Heart left ventricle (tissue), 16 donors: ENCODE measurements around the gene COMMD3. TPM values are rescaled to one million over a fixed set of nuclear protein-coding genes. Genes with fewer than 3 reads are reported as not detected.

Source experiments
- ATAC-seq, 4 donors: fragments of 200-7000 bp; cut with Tn5 transposase; one replicate each; pipeline ENCODE4 v1.9.1; 2020 to 2022; ENCODE audit warnings: moderate library complexity in 4 of 4, mild to moderate bottlenecking in 3 of 4, moderate number of reproducible peaks in 1 of 4
- DNase-seq, 5 donors: peaks; one replicate each; pipeline ENCODE4 v3.0.0-alpha.2; 2020
- H3K27ac ChIP-seq, 12 donors: fragments of 200-600 bp; sonication (generic) in 4 of 12; one replicate each; pipeline versions ENCODE4 v1.5.0 to v1.8.0; 2016 to 2022; ENCODE audit warnings: mild to moderate bottlenecking in 2 of 12
- H3K27me3 ChIP-seq, 9 donors: fragments of 200-600 bp; sonication (generic) in 2 of 9; one replicate each; pipeline versions ENCODE4 v1.5.1 to v1.8.0; 2016 to 2022; ENCODE audit warnings: mild to moderate bottlenecking in 3 of 9
- H3K36me3 ChIP-seq, 9 donors: fragments of 200-600 bp; sonication (generic) in 2 of 9; one replicate each; pipeline versions ENCODE4 v1.5.0 to v1.8.0; 2018 to 2022; ENCODE audit warnings: mild to moderate bottlenecking in 2 of 9
- H3K4me1 ChIP-seq, 12 donors: fragments of 200-600 bp; sonication (generic) in 4 of 12; one replicate each; pipeline versions ENCODE4 v1.5.0 to v1.8.0; 2016 to 2022; ENCODE audit warnings: mild to moderate bottlenecking in 3 of 12
- H3K4me3 ChIP-seq, 12 donors: fragments of 200-600 bp; sonication (generic) in 4 of 12; one replicate each; pipeline versions ENCODE4 v1.5.0 to v1.8.0; 2017 to 2022; ENCODE audit warnings: mild to moderate bottlenecking in 9 of 12, moderate library complexity in 4 of 12
- H3K9me3 ChIP-seq, 12 donors: fragments of 200-600 bp; sonication (generic) in 4 of 12; one replicate each; pipeline versions ENCODE4 v1.5.0 to v1.8.0; 2016 to 2022; ENCODE audit warnings: mild to moderate bottlenecking in 1 of 12
- POLR2A ChIP-seq, 2 donors: fragments of 450-650 bp; IDR thresholded peaks; one replicate each; pipeline ENCODE4 v1.6.1; 2017; ENCODE audit warnings: antibody characterized with exemption in 2 of 2, mild to moderate bottlenecking in 2 of 2, moderate library complexity in 2 of 2
- WGBS, 4 donors: extraction: QIAGEN DNeasy Blood & Tissue Kit in 2 of 4; methylation state at CpG; one replicate each; pipeline versions ENCODE4 v1.1.5 to v1.1.7; 2013 to 2018; 5-methylcytosine and 5-hydroxymethylcytosine counted together
- intact Hi-C, 10 donors: fragments of 100-400 bp; cut with DNase I; formaldehyde crosslinking; loops; one replicate each; pipeline versions ENCODE4 v1.11.1 to v1.14.2; 2022
- polyA plus RNA-seq, 2 donors: library from polyadenylated mRNA; stranded (reverse); fragments of 200-250 nt; gene quantifications; one replicate each; pipeline ENCODE4 v1.2.3, GENCODE V29; 2013
- total RNA-seq, 9 donors: library from RNA; depleted of rRNA in 2 of 9; stranded (reverse); fragments of >200 nt in 2 of 9; fragmentation: NEBNext Ultra II Directional in 3 of 9; extraction: Animal tissue kit (Norgen Biotek cat#: 25700) in 3 of 9; gene quantifications; one replicate each; pipeline versions ENCODE4 v1.1.0 to v1.2.4, GENCODE V29; 2016 to 2023
- TF ChIP-seq, protein P1 (sequence below), 12 donors: fragments of 200-600 bp; sonication (generic) in 4 of 12; IDR thresholded peaks; one replicate each; pipeline versions ENCODE4 v1.5.0 to v1.8.0; 2018 to 2022; ENCODE audit warnings: antibody characterized with exemption in 12 of 12, mild to moderate bottlenecking in 5 of 12
- donor health status: ischemic (EF 13 %, LVEDD 7.1; RV severe dilation, severe dysfunction).
- donor health status: healthy with polysubstance abuse.
- donor health status: DM: no; HTN: yes; CAD: no.
- donor health status: DM: no; HTN: no; CAD: no.
- donor health status: ischemic (EF 25% LVEDD 6.9; RV normal size, moderate dysfunction).
- donor health status: ischemic (EF 25% LVEDD 5.7; RV mildly dilated, moderate dysfunction).
- donor health status: healthy.
- donor health status: DM: yes; HTN: yes; CAD: no.
- donor health status: ischemic (EF 35%, LVEDD 5.7; RV mildly dilated, moderate dysfunction).
- donor health status: nonischemic (EF 11% LVEDD 7.7; RV severe dilation, severe dysfunction).
- donor health status: DM: yes; HTN: yes; CAD: no.
- donor health status: PGD.
- donor health status: ischemic (EF 29% LVEDD 5.4; RV normal size, mild dysfunction).
- donor health status: nonischemic (EF 23%, LVEDD 6.1; RV moderate dilation, normal function).

Gene COMMD3
- total and polyA plus RNA-seq, 11 donors: 44.4 to 88.5 (median 74.1) TPM

DNA sequence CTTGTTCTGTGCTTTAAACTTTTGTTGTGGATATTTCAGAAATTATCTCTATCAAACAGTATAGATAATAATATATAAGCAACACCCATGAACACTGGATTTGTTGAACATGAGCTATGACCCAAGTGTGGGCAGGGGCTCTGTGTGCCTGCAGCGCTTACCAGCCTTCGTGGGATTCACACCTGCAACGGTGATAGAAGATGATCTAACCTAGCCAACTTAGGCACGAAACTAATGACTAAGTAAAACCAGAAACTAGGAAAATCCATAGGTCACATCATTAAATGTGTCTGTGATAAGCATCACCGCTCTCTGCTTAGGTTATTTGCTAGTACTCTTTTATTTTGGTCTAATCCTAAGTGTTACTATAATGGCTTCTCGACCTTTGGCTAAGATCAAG is 47.1 kb downstream of the COMMD3 start:
- Histone ChIP-seq H3K4me1 (no peaks in the 10 kb centered on the region), H3K27ac (no peak overlapping the region), H3K27me3 (peaks cover 0 to 21% (median 0%) of the 10 kb centered on the region in 9 donors), H3K9me3 (no peaks in the 10 kb centered on the region), H3K4me3 (no peak overlapping the region), H3K36me3 (no peaks in the 10 kb centered on the region)
- ATAC-seq (no peak), DNase-seq (no peak)
- 92 to 98% (median 94%) methylated on average over 6 of the region's 6 CpGs for WGBS, 4 donors
- intact Hi-C loops: no loop called here
- TF ChIP-seq POLR2A (IDR thresholded peaks at IDR 0.05): no peak
- TF ChIP-seq, protein P1, sequence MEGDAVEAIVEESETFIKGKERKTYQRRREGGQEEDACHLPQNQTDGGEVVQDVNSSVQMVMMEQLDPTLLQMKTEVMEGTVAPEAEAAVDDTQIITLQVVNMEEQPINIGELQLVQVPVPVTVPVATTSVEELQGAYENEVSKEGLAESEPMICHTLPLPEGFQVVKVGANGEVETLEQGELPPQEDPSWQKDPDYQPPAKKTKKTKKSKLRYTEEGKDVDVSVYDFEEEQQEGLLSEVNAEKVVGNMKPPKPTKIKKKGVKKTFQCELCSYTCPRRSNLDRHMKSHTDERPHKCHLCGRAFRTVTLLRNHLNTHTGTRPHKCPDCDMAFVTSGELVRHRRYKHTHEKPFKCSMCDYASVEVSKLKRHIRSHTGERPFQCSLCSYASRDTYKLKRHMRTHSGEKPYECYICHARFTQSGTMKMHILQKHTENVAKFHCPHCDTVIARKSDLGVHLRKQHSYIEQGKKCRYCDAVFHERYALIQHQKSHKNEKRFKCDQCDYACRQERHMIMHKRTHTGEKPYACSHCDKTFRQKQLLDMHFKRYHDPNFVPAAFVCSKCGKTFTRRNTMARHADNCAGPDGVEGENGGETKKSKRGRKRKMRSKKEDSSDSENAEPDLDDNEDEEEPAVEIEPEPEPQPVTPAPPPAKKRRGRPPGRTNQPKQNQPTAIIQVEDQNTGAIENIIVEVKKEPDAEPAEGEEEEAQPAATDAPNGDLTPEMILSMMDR (IDR thresholded peaks at IDR 0.05): no peak

DNA sequence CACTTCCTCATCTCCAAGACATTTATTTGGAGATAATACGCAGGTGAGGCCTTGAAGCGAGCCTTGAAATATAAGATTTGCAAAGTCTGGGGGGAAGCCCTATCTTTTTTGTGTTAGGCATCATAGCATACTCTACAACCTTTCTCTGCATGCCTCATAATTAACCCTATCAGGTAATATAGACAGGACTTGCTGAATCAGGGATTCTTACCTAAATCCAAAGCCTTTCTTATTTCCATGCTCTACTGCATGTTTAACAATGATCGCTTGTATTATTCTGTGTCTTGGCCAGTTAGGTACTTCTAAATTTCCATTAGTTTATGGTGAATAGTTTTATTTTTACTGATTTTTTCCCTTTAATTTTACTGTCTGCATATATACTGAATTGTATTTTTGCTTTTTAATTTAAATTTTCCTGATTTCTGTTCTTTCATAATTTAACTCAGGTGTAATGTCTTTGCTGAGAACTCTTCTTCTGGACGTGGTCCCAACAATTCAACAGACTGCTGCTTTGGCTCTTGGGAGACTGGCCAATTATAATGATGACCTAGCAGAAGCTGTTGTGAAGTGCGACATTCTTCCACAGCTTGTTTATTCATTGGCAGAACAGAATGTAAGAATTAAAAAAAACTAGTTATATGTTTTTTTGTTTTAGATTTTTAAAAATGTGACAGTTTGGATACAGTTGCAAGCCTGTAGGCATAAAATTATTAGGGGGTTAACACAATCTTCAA is 48.4 kb downstream of the COMMD3 start:
- intact Hi-C loops: no loop called here
- Histone ChIP-seq H3K4me1 (no peaks in the 10 kb centered on the region), H3K9me3 (no peaks in the 10 kb centered on the region), H3K36me3 (no peaks in the 10 kb centered on the region), H3K4me3 (no peak overlapping the region), H3K27me3 (peaks cover 0 to 21% (median 0%) of the 10 kb centered on the region in 9 donors), H3K27ac (no peak overlapping the region)
- no peak for ATAC-seq
- DNase-seq: no peak
- WGBS, 4 donors: 86 to 92% (median 90%) methylated on average over 5 of the region's 5 CpGs
- TF ChIP-seq, protein P1 (IDR thresholded peaks at IDR 0.05): no peak
- no peak for TF ChIP-seq POLR2A (IDR thresholded peaks at IDR 0.05)

DNA sequence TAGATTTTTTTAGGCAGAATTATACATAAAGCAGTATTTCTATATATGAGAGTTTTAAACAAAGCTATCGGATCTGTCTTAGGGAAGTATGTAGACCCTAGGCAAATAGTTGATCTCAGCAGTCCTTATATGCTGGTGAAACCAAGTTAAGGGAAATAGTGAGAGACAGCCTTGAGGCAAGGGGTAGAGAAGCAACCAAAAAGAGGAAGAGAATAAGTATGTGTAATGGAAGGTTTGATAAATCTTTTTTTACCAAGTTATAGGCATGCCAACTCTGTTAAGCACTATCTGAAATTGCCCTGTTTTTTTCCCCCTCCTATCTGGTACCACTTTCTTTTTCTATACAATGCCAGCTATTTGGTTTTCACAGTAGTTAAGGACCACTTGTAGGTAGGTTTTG is 49.0 kb downstream of the COMMD3 start:
- peak in 3 of 4 donors; percentile 32 to 56 (median 50) for ATAC-seq
- H3K4me3 ChIP-seq: no peak overlapping the region
- no peak for TF ChIP-seq POLR2A (IDR thresholded peaks at IDR 0.05)
- TF ChIP-seq, protein P1 (IDR thresholded peaks at IDR 0.05): no peak
- peaks cover 0 to 5% (median 0%) of the 10 kb centered on the region in 12 donors for H3K4me1 ChIP-seq
- intact Hi-C loops: no loop called here
- no peaks in the 10 kb centered on the region for H3K9me3 ChIP-seq
- no peak overlapping the region for H3K27ac ChIP-seq
- peaks cover 0 to 21% (median 0%) of the 10 kb centered on the region in 9 donors for H3K27me3 ChIP-seq
- WGBS, 4 donors: 87 to 94% (median 92%) methylated on average over 1 of the region's 1 CpG
- no peaks in the 10 kb centered on the region for H3K36me3 ChIP-seq
- DNase-seq: no peak

DNA sequence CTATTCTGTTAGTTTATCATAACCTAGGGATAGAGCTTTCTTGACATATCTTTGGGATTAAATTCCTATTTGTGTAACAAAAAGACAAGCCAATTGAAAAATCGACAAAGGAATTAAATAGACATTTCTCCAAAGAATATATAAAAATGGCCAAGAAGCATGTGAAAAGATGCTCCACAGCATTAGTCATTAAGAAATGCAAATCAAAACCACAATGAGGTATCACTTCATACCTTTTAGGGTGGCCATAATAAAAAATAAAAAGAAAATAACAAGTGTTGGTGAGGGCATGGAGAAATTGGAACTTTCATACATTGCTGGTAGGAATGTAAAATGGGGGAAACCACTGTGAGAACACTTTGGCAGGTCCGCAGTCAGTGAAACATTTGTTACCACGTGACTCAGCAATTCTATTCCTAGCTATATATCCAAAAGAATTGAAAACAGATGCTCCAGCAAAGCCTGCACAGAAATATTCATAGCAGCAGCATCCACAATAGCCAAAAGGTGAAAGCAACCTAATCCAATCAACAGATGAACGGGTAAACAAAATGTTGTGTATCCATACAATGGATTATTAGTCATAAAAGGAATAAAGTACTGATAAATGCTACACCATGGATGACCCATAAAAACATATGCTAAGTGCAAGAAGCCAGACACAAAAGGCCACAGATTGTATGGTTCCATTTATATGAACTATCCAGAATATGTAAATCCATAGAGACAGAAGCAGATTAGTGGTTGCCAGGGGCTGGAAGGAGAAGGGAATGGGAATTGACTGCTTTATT is 49.7 kb downstream of the COMMD3 start:
- Histone ChIP-seq H3K27ac (no peak overlapping the region), H3K4me3 (no peak overlapping the region), H3K27me3 (peaks cover 0 to 21% (median 0%) of the 10 kb centered on the region in 9 donors), H3K4me1 (peaks cover 0 to 9% (median 0%) of the 10 kb centered on the region in 12 donors), H3K9me3 (no peaks in the 10 kb centered on the region), H3K36me3 (no peaks in the 10 kb centered on the region)
- intact Hi-C loops: no loop called here
- WGBS, 4 donors: 81 to 88% (median 87%) methylated on average over 4 of the region's 4 CpGs
- DNase-seq (no peak), ATAC-seq (no peak)
- no peak for TF ChIP-seq POLR2A (IDR thresholded peaks at IDR 0.05)
- TF ChIP-seq, protein P1 (IDR thresholded peaks at IDR 0.05): no peak
